ENCODE measurements around the gene CAP2.

DNA sequence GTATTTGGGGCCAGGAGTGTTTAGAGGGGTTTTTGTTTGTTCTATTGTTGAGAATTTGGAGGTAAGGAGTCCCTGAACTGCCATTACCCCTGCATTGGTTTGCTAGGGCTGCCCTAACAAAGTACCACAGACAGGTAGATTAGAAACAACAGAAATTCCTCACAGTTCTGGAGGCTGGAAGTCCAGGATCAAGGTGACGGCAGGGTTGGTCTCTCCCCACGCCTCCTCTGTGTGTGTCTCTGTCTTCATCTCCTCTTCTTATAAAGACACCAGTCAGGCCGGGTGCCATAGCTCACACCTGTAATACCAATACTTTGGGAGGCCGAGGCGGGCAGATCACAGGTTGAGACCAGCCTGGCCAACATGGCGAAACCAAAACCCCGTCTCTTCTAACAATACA is 109.7 kb downstream of the CAP2 start:
- TF ChIP-seq, protein P1, sequence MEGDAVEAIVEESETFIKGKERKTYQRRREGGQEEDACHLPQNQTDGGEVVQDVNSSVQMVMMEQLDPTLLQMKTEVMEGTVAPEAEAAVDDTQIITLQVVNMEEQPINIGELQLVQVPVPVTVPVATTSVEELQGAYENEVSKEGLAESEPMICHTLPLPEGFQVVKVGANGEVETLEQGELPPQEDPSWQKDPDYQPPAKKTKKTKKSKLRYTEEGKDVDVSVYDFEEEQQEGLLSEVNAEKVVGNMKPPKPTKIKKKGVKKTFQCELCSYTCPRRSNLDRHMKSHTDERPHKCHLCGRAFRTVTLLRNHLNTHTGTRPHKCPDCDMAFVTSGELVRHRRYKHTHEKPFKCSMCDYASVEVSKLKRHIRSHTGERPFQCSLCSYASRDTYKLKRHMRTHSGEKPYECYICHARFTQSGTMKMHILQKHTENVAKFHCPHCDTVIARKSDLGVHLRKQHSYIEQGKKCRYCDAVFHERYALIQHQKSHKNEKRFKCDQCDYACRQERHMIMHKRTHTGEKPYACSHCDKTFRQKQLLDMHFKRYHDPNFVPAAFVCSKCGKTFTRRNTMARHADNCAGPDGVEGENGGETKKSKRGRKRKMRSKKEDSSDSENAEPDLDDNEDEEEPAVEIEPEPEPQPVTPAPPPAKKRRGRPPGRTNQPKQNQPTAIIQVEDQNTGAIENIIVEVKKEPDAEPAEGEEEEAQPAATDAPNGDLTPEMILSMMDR (IDR thresholded peaks at IDR 0.05), result no peak
- no peak for TF ChIP-seq POLR2A (IDR thresholded peaks at IDR 0.05)
